ENCODE results near the gene AGPS. TPM values are rescaled to one million over a fixed set of nuclear protein-coding genes. Genes with fewer than 3 reads are reported as not detected.
A peak's percentile ranks its signal among the peaks of the same experiment; 100 is the strongest.
"Not testable (repeated sequence)": the region's sequence is repeated elsewhere in the genome, so short reads cannot be mapped to it uniquely, and the experiment has no call there.

AGPS gene
- total RNA-seq, 1 experiment from 2014 or later, result 124 TPM

DNA sequence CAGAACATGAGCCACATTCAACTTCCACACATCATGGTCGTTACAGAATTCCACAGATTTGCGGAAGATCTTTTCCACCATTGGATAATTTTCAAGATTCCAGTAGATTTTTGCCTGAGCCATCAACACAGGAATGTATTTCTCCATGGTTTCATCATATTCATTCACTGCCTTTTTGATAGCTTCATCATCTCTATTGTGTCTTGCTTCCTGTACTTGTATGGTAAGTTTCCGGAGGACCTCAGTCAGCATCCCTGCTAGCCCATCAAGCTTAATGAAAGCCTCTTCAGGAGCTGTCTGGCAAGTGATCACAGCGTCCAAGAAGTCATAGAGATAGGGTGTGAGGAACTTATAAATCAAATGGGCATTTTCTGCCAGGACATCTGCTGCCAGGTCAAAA is 158.8 kb downstream of the AGPS start:
- not testable (repeated sequence) for DNase-seq (ENCODE audit: low read depth in 1 of 2, low spot score in 2 of 2); H3K4me3 ChIP-seq; H3K9me3 ChIP-seq (replicated peaks); H3K27ac ChIP-seq; H3K4me1 ChIP-seq (replicated peaks); H3K27me3 ChIP-seq (replicated peaks); H3K36me3 ChIP-seq

- Histone ChIP-seq H3K36me3 (no peaks in the 10 kb centered on the region), H3K9me3 (replicated peaks) (no peaks in the 10 kb centered on the region), H3K27ac (no peak overlapping the region), H3K4me1 (replicated peaks) (no peaks in the 10 kb centered on the region), H3K27me3 (replicated peaks) (no peaks in the 10 kb centered on the region), H3K4me3 (no peak overlapping the region)
- DNase-seq (ENCODE audit: low read depth in 1 of 2, low spot score in 2 of 2), result peak in 1 of 2 experiments; percentile 26
These were observed 159.4 kb downstream of the AGPS start for GRCh38 chr2:177551989-177552421.

GRCh38 chr2:177552422-177553175 is 160.0 kb downstream of the AGPS start:
- no peaks in the 10 kb centered on the region for H3K36me3 ChIP-seq
- peak; percentile 89 to 97 for DNase-seq (ENCODE audit: low read depth in 1 of 2, low spot score in 2 of 2)
- H3K9me3 ChIP-seq (replicated peaks), result no peaks in the 10 kb centered on the region
- H3K4me3 ChIP-seq, result peak overlapping the region; percentile 68
- H3K27me3 ChIP-seq (replicated peaks), result no peaks in the 10 kb centered on the region
- peak overlapping the region; percentile 100 for H3K27ac ChIP-seq
- H3K4me1 ChIP-seq (replicated peaks), result no peaks in the 10 kb centered on the region

DNA sequence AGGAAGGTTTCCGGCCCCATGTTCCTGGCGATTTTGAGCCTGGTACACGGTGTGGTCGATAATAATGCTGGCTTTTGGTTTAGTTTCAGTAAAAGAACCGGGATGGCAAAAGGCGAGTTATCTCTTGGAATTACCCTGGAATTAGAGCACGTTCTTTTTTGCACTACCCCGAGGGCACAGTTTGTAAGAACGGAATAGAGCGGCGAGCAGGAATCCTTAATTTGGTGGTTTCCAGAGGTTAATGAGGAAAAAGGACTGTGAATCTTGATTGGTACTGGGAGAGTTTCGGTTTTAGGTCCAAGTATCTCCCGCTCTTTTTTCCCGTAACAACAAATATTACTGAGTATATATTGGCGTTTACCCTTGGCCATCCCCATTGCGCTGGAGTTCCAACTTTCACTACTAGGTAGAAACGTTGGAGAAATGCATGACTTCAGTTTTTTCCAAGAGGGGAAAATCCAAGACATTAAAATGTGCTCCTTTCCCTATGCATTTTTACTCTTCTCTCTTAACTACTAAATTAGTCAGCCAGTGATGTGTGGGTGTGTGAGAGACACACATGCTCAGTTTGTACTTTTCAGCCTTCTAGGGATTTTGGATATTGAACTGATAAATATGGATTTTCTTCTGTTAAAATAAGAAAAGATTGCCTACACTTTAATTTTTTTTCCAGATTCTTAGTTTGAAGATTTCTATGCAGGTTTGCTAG is 160.8 kb downstream of the AGPS start:
- H3K27me3 ChIP-seq (replicated peaks), result no peaks in the 10 kb centered on the region
- DNase-seq (ENCODE audit: low read depth in 1 of 2, low spot score in 2 of 2), result no peak

DNA sequence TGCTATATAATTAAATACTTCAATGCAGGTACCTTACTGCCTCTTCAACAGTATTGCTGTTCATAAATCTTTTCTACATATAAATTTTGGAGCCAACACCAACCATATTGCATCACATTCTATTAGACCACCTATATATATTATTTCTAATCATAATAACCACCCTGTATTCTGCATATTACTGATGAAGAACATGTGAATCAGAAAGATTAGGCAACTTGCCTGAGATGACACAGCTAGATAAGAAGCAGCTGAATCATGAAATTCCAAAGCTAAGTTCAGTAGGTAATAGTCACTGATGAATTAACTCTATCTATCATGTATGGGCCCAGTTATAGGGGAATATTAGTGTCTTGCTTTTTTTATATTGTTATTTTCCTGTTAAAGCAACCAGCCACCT is 161.8 kb downstream of the AGPS start:
- DNase-seq (ENCODE audit: low read depth in 1 of 2, low spot score in 2 of 2), result no peak
- Histone ChIP-seq H3K27ac (no peak overlapping the region), H3K9me3 (replicated peaks) (no peaks in the 10 kb centered on the region), H3K4me3 (no peak overlapping the region), H3K36me3 (no peaks in the 10 kb centered on the region), H3K4me1 (replicated peaks) (no peaks in the 10 kb centered on the region), H3K27me3 (replicated peaks) (no peaks in the 10 kb centered on the region)

More for the DNA sequence above, 160.8 kb downstream of the AGPS start:
- Histone ChIP-seq H3K9me3 (replicated peaks) (no peaks in the 10 kb centered on the region), H3K4me1 (replicated peaks) (no peaks in the 10 kb centered on the region), H3K27ac (peak overlapping the region; percentile 100), H3K36me3 (no peaks in the 10 kb centered on the region), H3K4me3 (peak overlapping the region; percentile 68)

DNA sequence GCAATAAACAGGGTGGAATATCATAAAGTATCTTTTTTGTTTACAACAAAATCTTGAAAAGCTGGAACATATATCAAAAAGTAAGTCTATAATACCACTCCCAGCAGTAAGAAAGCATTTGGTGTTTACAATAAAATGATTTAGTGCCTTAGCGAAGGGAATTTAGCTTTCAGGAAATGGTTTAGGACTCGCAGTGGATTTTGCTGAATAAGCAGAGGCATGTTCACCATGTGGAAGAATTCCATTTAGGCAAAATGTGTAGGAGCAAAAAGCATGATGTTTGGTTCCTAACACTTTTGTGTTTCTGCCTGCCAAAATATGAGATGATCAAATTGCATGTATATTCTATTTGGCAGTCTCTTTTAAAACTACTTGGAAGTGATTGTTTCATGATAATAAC is 163.6 kb downstream of the AGPS start:
- H3K27me3 ChIP-seq (replicated peaks), result no peaks in the 10 kb centered on the region
- H3K4me1 ChIP-seq (replicated peaks), result no peaks in the 10 kb centered on the region
- no peak for DNase-seq (ENCODE audit: low read depth in 1 of 2, low spot score in 2 of 2)
- H3K36me3 ChIP-seq, result no peaks in the 10 kb centered on the region
- H3K27ac ChIP-seq, result no peak overlapping the region
- no peak overlapping the region for H3K4me3 ChIP-seq
- no peaks in the 10 kb centered on the region for H3K9me3 ChIP-seq (replicated peaks)

- Histone ChIP-seq H3K27ac (no peak overlapping the region), H3K4me1 (replicated peaks) (no peaks in the 10 kb centered on the region), H3K27me3 (replicated peaks) (no peaks in the 10 kb centered on the region)
These were observed 165.2 kb downstream of the AGPS start for GRCh38 chr2:177557794-177558193.

DNA sequence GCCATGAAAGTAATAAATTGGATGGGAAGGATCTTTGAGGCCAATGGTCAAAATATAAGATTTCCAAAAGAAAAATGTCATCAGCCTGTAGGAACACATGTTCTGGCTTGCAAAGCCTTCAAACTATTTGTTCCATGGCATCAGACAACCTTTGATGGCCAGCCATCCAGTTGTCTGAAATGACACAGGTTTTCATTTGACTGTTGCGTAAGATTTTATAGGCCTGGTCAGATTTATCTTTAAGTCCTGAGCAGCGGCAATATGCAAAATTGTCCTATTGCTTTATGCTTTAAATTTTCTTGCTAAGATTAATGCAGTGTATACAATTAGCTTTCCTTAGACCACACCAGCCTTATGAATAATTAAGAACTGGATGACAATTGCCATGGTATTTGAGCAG is 167.1 kb downstream of the AGPS start:
- Histone ChIP-seq H3K9me3 (replicated peaks) (no peaks in the 10 kb centered on the region), H3K4me1 (replicated peaks) (no peaks in the 10 kb centered on the region), H3K4me3 (no peak overlapping the region), H3K27ac (no peak overlapping the region), H3K27me3 (replicated peaks) (no peaks in the 10 kb centered on the region), H3K36me3 (no peaks in the 10 kb centered on the region)
- DNase-seq (ENCODE audit: low read depth in 1 of 2, low spot score in 2 of 2), result no peak

More at GRCh38 chr2:177557794-177558193, 165.2 kb downstream of the AGPS start:
- DNase-seq (ENCODE audit: low read depth in 1 of 2, low spot score in 2 of 2), result no peak
- Histone ChIP-seq H3K36me3 (no peaks in the 10 kb centered on the region), H3K9me3 (replicated peaks) (no peaks in the 10 kb centered on the region), H3K4me3 (no peak overlapping the region)

DNA sequence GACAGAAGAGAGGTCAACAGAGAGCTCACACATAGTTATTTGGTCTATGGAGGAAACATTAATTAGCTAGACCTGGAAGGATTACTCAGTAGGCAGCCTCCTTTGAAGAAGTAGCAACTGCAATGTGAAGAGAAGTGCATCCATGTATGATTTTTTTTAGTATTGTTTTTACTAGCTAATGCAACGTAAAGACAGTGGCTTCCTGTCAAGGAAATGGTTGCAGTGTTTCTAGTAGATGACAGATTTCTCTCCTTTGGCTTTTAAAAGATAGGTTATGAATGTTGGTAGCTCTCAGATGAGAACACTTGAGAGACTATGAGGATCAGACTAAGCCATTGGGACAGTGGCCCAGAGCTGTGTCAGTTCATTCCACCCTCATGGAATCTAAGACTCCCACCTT is 175.8 kb downstream of the AGPS start:
- H3K27me3 ChIP-seq (replicated peaks), result no peaks in the 10 kb centered on the region
- no peaks in the 10 kb centered on the region for H3K4me1 ChIP-seq (replicated peaks)
- no peak overlapping the region for H3K4me3 ChIP-seq
- no peak overlapping the region for H3K27ac ChIP-seq
- no peak for DNase-seq (ENCODE audit: low read depth in 1 of 2, low spot score in 2 of 2)
- H3K9me3 ChIP-seq (replicated peaks), result no peaks in the 10 kb centered on the region
- H3K36me3 ChIP-seq, result no peaks in the 10 kb centered on the region

DNA sequence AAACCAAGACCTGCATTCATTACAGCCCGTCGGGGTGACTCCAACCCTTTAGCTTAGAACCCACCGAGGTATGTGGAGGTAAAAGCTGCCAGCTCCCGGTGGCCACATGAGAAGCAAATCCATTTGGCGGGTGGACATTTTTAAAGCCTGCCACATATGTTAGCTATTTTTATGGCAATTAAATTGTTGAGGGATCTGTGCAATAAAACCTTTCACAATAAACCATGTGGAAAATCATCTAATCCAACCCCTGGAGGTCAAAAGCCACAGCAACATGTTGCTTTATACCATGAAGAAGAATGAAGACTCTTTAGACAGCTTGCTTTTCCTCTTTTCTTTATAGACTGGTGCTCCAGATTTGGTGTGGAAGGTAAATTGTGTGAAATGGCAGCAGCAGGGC is 176.3 kb downstream of the AGPS start:
- no peak overlapping the region for H3K4me3 ChIP-seq
- no peak overlapping the region for H3K27ac ChIP-seq
- H3K9me3 ChIP-seq (replicated peaks), result no peaks in the 10 kb centered on the region
- DNase-seq (ENCODE audit: low read depth in 1 of 2, low spot score in 2 of 2), result no peak
- no peaks in the 10 kb centered on the region for H3K4me1 ChIP-seq (replicated peaks)
- no peaks in the 10 kb centered on the region for H3K36me3 ChIP-seq
- H3K27me3 ChIP-seq (replicated peaks), result no peaks in the 10 kb centered on the region

GRCh38 chr2:177572236-177572671 is 179.7 kb downstream of the AGPS start:
- H3K4me1 ChIP-seq (replicated peaks), result no peaks in the 10 kb centered on the region
- no peak overlapping the region for H3K27ac ChIP-seq
- no peak for DNase-seq (ENCODE audit: low read depth in 1 of 2, low spot score in 2 of 2)
- no peaks in the 10 kb centered on the region for H3K9me3 ChIP-seq (replicated peaks)
- H3K27me3 ChIP-seq (replicated peaks), result no peaks in the 10 kb centered on the region
- H3K36me3 ChIP-seq, result no peaks in the 10 kb centered on the region
- H3K4me3 ChIP-seq, result no peak overlapping the region

DNA sequence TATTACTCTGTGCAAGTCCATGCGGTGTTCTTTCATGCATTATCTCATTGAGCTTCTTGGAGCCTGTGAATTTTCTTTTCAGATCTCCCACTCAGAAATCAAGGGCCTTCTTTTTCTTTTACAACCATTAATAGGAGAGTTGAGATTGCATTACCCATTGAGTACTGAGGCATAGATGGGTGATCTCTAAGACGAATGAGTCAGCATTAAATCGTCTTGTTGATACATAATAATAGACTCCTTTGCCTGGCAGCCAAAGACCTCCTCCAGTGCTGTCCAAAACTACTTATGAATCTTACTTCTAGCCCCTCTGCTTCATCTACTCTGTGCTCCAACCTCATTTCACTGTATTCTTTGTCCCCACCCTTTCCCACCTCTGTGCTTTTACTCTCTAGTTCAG is 180.5 kb downstream of the AGPS start:
- H3K36me3 ChIP-seq, result no peaks in the 10 kb centered on the region
- no peaks in the 10 kb centered on the region for H3K9me3 ChIP-seq (replicated peaks)
- H3K27ac ChIP-seq, result no peak overlapping the region
- no peak overlapping the region for H3K4me3 ChIP-seq
- H3K27me3 ChIP-seq (replicated peaks), result no peaks in the 10 kb centered on the region
- H3K4me1 ChIP-seq (replicated peaks), result no peaks in the 10 kb centered on the region
- no peak for DNase-seq (ENCODE audit: low read depth in 1 of 2, low spot score in 2 of 2)

GRCh38 chr2:177574356-177574755 is 181.8 kb downstream of the AGPS start:
- Histone ChIP-seq H3K4me1 (replicated peaks) (no peaks in the 10 kb centered on the region), H3K27ac (no peak overlapping the region), H3K9me3 (replicated peaks) (no peaks in the 10 kb centered on the region), H3K4me3 (no peak overlapping the region), H3K27me3 (replicated peaks) (no peaks in the 10 kb centered on the region), H3K36me3 (no peaks in the 10 kb centered on the region)
- DNase-seq (ENCODE audit: low read depth in 1 of 2, low spot score in 2 of 2), result no peak

GRCh38 chr2:177575358-177575757 is 182.8 kb downstream of the AGPS start:
- Histone ChIP-seq H3K27me3 (replicated peaks) (no peaks in the 10 kb centered on the region), H3K27ac (no peak overlapping the region), H3K4me1 (replicated peaks) (no peaks in the 10 kb centered on the region), H3K9me3 (replicated peaks) (no peaks in the 10 kb centered on the region), H3K4me3 (no peak overlapping the region), H3K36me3 (no peaks in the 10 kb centered on the region)
- DNase-seq (ENCODE audit: low read depth in 1 of 2, low spot score in 2 of 2), result no peak

Data from SJSA1 (cell line).